Neutrophil (primary cell): Measurements from ENCODE around the gene ETNPPL.

Experiments used
- H3K27ac ChIP-seq: fragments of 200-600 bp; sonication (generic); 2 replicates; pipeline ENCODE4 v1.5.1; 2016; ENCODE audit warnings: mild to moderate bottlenecking, moderate library complexity
- H3K27me3 ChIP-seq: fragments of 200-600 bp; sonication (generic); 2 replicates; pipeline ENCODE4 v1.6.0; 2016; ENCODE audit warnings: mild to moderate bottlenecking
- H3K36me3 ChIP-seq: fragments of 200-600 bp; sonication (generic); 2 replicates; pipeline ENCODE4 v1.5.1; 2017
- H3K4me1 ChIP-seq, 2 experiments: fragments of 200-600 bp in 1 of 2; sonication (generic) in 1 of 2; 1 replicate in 1 of 2; 2 replicates in 1 of 2; pipeline versions ENCODE4 v1.5.1 to v1.6.1; 2013 to 2016; ENCODE audit warnings: low read depth in 1 of 2, low read length in 1 of 2, mild to moderate bottlenecking in 1 of 2, moderate library complexity in 1 of 2; ENCODE audit not compliant: control insufficient read depth in 1 of 2, insufficient read depth in 1 of 2
- H3K4me3 ChIP-seq, 2 experiments: fragments of 200-600 bp in 1 of 2; sonication (generic) in 1 of 2; 1 replicate in 1 of 2; 2 replicates in 1 of 2; pipeline ENCODE4 v1.5.1; 2013 to 2016; ENCODE audit warnings: low read depth in 1 of 2, low read length in 1 of 2, mild to moderate bottlenecking in 1 of 2, moderate library complexity in 1 of 2
- H3K9me3 ChIP-seq: fragments of 200-600 bp; sonication (generic); 2 replicates; pipeline ENCODE4 v1.5.1; 2016
- TF ChIP-seq, protein P1 (sequence below): fragments of 200-600 bp; sonication (generic); IDR thresholded peaks from 2 replicates; pipeline ENCODE4 v1.5.1; 2016; ENCODE audit warnings: antibody characterized with exemption

ETNPPL gene

DNA sequence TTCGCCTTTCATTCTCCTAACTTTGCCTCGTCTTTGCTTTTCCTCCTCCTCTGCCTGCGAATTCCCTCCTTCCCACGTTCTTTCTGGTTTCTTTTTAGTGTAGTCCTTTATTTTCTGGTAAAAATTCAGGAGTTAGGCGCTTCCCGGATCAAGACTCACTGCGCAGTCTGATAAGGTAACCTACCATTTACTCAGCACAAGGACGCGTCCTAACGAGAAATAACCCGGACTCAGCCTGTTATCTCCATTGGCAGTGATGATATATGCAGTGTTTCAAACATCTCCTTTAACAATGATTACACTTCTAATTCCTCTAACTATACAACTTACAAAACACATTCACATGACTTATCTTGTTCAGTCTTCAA, 357 bp upstream of the ETNPPL start:
- no peaks in the 10 kb centered on the region for H3K4me1 ChIP-seq
- TF ChIP-seq, protein P1, sequence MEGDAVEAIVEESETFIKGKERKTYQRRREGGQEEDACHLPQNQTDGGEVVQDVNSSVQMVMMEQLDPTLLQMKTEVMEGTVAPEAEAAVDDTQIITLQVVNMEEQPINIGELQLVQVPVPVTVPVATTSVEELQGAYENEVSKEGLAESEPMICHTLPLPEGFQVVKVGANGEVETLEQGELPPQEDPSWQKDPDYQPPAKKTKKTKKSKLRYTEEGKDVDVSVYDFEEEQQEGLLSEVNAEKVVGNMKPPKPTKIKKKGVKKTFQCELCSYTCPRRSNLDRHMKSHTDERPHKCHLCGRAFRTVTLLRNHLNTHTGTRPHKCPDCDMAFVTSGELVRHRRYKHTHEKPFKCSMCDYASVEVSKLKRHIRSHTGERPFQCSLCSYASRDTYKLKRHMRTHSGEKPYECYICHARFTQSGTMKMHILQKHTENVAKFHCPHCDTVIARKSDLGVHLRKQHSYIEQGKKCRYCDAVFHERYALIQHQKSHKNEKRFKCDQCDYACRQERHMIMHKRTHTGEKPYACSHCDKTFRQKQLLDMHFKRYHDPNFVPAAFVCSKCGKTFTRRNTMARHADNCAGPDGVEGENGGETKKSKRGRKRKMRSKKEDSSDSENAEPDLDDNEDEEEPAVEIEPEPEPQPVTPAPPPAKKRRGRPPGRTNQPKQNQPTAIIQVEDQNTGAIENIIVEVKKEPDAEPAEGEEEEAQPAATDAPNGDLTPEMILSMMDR, result no peak
- no peak overlapping the region for H3K27ac ChIP-seq
- no peaks in the 10 kb centered on the region for H3K36me3 ChIP-seq
- peaks cover 77% of the 10 kb centered on the region for H3K27me3 ChIP-seq
- no peak overlapping the region for H3K4me3 ChIP-seq
- H3K9me3 ChIP-seq, result no peaks in the 10 kb centered on the region

DNA sequence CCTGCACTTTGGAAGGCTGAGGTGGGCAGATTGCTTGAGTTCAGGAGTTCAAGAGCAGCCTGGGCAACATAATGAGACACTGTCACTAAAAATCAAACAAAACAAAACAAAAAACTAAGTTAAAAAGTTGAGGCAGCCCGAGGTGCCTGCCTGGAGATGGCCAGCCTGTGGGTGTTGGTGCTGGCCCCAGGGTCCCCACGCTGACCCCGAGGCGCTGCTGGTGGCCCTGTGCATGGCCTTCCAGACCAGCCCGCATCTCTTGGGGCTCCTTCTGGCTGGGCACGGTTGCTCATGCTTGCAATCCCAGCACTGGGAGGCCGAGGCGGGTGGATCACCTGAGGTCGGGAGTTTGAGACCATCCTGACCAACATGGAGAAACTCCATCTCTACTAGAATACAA, 4.4 kb downstream of the ETNPPL start:
- TF ChIP-seq, protein P1, result no peak
- Histone ChIP-seq H3K9me3 (no peaks in the 10 kb centered on the region), H3K4me3 (no peak overlapping the region)

DNA sequence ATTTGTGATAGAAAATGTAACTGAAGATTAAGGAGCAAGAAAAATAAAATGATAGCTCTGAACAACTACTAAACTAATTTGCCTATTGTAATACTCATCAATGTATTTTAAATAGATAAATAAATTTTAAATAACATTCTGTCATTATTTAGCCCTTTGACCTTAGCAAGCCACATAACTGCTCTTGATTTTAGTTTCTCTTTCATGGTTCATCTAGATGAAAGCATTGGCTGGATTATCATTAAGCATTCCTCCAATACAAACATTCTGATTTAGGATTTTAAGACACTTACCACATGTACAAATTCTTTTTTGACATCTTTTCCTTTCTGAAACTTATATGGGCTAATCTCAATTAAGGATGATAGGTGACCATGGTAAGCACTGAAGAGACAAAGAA, 8.5 kb downstream of the ETNPPL start:
- Histone ChIP-seq H3K9me3 (no peaks in the 10 kb centered on the region), H3K4me1 (no peaks in the 10 kb centered on the region), H3K27me3 (peaks cover 17% of the 10 kb centered on the region), H3K4me3 (no peak overlapping the region), H3K27ac (no peak overlapping the region), H3K36me3 (no peaks in the 10 kb centered on the region)
- TF ChIP-seq, protein P1, result no peak

More for the DNA sequence above, 4.4 kb downstream of the ETNPPL start:
- H3K4me1 ChIP-seq, result no peaks in the 10 kb centered on the region
- peaks cover 59% of the 10 kb centered on the region for H3K27me3 ChIP-seq
- H3K27ac ChIP-seq, result no peak overlapping the region
- no peaks in the 10 kb centered on the region for H3K36me3 ChIP-seq

DNA sequence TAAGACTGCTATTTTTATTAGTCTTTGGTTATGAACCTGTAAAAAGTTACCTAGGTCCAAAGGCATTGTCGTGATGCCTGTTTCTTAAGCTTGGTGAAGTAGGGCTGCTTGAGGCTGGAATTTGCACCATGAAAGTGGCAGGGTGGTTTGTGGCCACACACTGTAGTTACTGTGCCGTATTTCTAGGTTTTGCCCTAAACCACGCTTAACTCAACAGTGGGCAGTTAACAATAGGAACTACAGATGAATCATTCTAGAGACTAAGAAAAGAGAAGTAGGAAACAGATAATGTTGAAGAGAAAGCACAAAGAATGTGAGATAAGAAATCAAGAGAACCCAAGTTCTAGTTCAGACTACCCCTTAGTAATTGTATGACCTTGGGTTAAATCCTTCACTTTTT, 11.5 kb downstream of the ETNPPL start:
- no peaks in the 10 kb centered on the region for H3K4me1 ChIP-seq
- no peak overlapping the region for H3K27ac ChIP-seq
- H3K4me3 ChIP-seq, result no peak overlapping the region
- peaks cover 9% of the 10 kb centered on the region for H3K27me3 ChIP-seq
- H3K9me3 ChIP-seq, result no peaks in the 10 kb centered on the region
- H3K36me3 ChIP-seq, result no peaks in the 10 kb centered on the region
- TF ChIP-seq, protein P1, result no peak

DNA sequence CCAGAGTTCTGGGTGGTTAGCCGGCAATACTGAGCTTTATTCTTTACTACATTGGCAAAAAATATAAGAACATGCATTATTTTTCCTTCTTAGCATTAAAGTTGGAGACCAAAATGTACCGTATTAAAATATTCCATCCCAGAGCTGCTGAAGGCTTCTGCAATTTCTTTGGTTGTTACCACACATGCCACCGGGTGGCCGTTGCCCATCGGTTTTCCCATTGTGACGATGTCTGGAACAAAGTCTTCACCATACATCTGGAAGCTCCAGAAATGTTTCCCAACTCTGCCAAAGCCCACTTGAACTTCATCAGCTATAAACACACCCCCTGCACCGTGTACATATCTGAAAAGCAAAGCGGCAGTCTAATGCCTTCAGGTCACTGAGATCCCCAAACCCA, 13.7 kb downstream of the ETNPPL start:
- Histone ChIP-seq H3K9me3 (no peaks in the 10 kb centered on the region), H3K27me3 (no peaks in the 10 kb centered on the region), H3K36me3 (no peaks in the 10 kb centered on the region), H3K4me1 (no peaks in the 10 kb centered on the region), H3K4me3 (no peak overlapping the region), H3K27ac (no peak overlapping the region)
- TF ChIP-seq, protein P1, result no peak

DNA sequence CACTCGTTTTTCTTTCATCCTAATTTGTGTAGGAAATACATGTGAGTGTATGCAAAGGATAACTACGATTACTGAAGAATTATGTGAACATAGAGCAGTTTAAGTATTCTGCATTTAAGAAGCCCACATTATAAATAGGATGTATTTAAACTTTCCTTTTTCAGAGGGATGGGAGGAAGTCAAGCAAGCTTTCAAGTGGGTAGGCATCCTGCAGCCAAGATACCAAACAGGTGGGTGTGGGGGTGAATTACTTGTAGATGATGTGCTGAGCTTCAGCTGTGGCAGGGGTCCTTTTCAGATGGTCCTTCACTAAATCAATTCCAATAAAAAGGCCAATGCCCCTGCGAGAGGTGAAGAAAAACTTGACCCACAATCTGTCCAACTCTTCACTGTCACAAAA, 16.3 kb downstream of the ETNPPL start:
- TF ChIP-seq, protein P1, result no peak
- H3K4me3 ChIP-seq, result no peak overlapping the region
- H3K27me3 ChIP-seq, result no peaks in the 10 kb centered on the region
- no peaks in the 10 kb centered on the region for H3K36me3 ChIP-seq
- H3K4me1 ChIP-seq, result no peaks in the 10 kb centered on the region
- no peak overlapping the region for H3K27ac ChIP-seq
- no peaks in the 10 kb centered on the region for H3K9me3 ChIP-seq
